ENCODE data around the gene ZC4H2. TPM values are rescaled to one million over a fixed set of nuclear protein-coding genes. Genes with fewer than 3 reads are reported as not detected.
"Not testable (repeated sequence)": the region's sequence is repeated elsewhere in the genome, so short reads cannot be mapped to it uniquely, and the experiment has no call there.

ZC4H2 gene
- 14.7 TPM for total RNA-seq

GRCh38 chrX:64975989-64976672 lies at the start of gene ZC4H2:
Gene ZC4H2, minus strand, starts transcription at chrX:64976450. Its CDS starts 73 bp downstream, at chrX:64976377.
- DNase-seq (ENCODE audit: low spot score) = peak; percentile 75

- no peak for DNase-seq (ENCODE audit: low spot score)
These were observed 41.2 kb upstream of the ZC4H2 start for GRCh38 chrX:65017451-65017850.

- no peak for DNase-seq (ENCODE audit: low spot score)
These were observed 38.0 kb upstream of the ZC4H2 start for GRCh38 chrX:65014230-65014629.

- DNase-seq (ENCODE audit: low spot score) = no peak
These were observed 33.2 kb upstream of the ZC4H2 start for GRCh38 chrX:65009459-65009858.

GRCh38 chrX:65002208-65002607 lies 26.0 kb upstream of the ZC4H2 start:
- not testable (repeated sequence) for DNase-seq (ENCODE audit: low spot score)

GRCh38 chrX:64996805-64997204 lies 20.6 kb upstream of the ZC4H2 start:
- no peak for DNase-seq (ENCODE audit: low spot score)

GRCh38 chrX:64994131-64994798 lies 18.0 kb upstream of the ZC4H2 start:
- no peak for DNase-seq (ENCODE audit: low spot score)

GRCh38 chrX:64977830-64978229 lies 1.6 kb upstream of the ZC4H2 start:
- DNase-seq (ENCODE audit: low spot score) = no peak

GRCh38 chrX:64977051-64977450 lies 801 bp upstream of the ZC4H2 start:
- no peak for DNase-seq (ENCODE audit: low spot score)

- DNase-seq (ENCODE audit: low spot score) = no peak
These were observed 407 bp upstream of the ZC4H2 start for GRCh38 chrX:64976673-64977040.

- DNase-seq (ENCODE audit: low spot score) = peak; percentile 9
These were observed 759 bp downstream of the ZC4H2 start for GRCh38 chrX:64975491-64975890.

GRCh38 chrX:64925480-64925879 lies 50.8 kb downstream of the ZC4H2 start:
- no peak for DNase-seq (ENCODE audit: low spot score)

- DNase-seq (ENCODE audit: low spot score) = no peak
These were observed 68.1 kb downstream of the ZC4H2 start for GRCh38 chrX:64908121-64908520.

- DNase-seq (ENCODE audit: low spot score) = peak; percentile 21
These were observed 81.7 kb downstream of the ZC4H2 start for GRCh38 chrX:64894454-64895038.

- DNase-seq (ENCODE audit: low spot score) = no peak
These were observed 90.4 kb downstream of the ZC4H2 start for GRCh38 chrX:64885850-64886249.

- DNase-seq (ENCODE audit: low spot score) = not testable (repeated sequence)
These were observed 97.5 kb downstream of the ZC4H2 start for GRCh38 chrX:64878709-64879108.

GRCh38 chrX:64867217-64867616 lies 109.0 kb downstream of the ZC4H2 start:
- no peak for DNase-seq (ENCODE audit: low spot score)

Other genes starting within 250 kb of the ZC4H2 start
- gene ZC3H12B, start 58.4 kb upstream of the ZC4H2 start, total RNA-seq = 3.2 TPM